Thyroid gland (tissue), 4 donors: ENCODE data around the gene DLGAP4. TPM values are rescaled to one million over a fixed set of nuclear protein-coding genes. Genes with fewer than 3 reads are reported as not detected.

ENCODE experiments used
- DNase-seq, 2 donors: peaks; one replicate each; pipeline ENCODE4 v3.0.0-alpha.2; 2019
- H3K27ac ChIP-seq, 3 donors: fragments of 200-600 bp; sonication (generic); 1 replicate in 2 of 3; 2 replicates in 1 of 3; pipeline ENCODE4 v1.5.1; 2016 to 2019; ENCODE audit warnings: mild to moderate bottlenecking in 1 of 3, moderate library complexity in 1 of 3
- H3K27me3 ChIP-seq: fragments of 200-600 bp; sonication (generic); one replicate; pipeline ENCODE4 v1.5.1; 2019
- H3K36me3 ChIP-seq, 2 donors: fragments of 200-600 bp; sonication (generic); one replicate each; pipeline ENCODE4 v1.5.1; 2016 to 2019
- H3K4me1 ChIP-seq, 2 donors: fragments of 200-600 bp; sonication (generic); one replicate each; pipeline ENCODE4 v1.5.1; 2017 to 2019
- H3K4me3 ChIP-seq, 3 donors: fragments of 200-600 bp; sonication (generic); replicated peaks in 1 of 3; 1 replicate in 2 of 3; 2 replicates in 1 of 3; pipeline ENCODE4 v1.5.1; 2016; ENCODE audit warnings: mild to moderate bottlenecking in 1 of 3
- H3K9me3 ChIP-seq: fragments of 200-600 bp; sonication (generic); one replicate; pipeline ENCODE4 v1.5.1; 2017
- CTCF ChIP-seq, 6 experiments: fragments of 200-600 bp in 3 of 6; fragments of 450-650 bp in 3 of 6; sonication (generic) in 3 of 6; IDR thresholded peaks; one replicate each; pipeline ENCODE4 v1.5.1; 2016 to 2019; ENCODE audit warnings: antibody characterized with exemption in 6 of 6, mild to moderate bottlenecking in 2 of 6, inconsistent platforms in 1 of 6, moderate library complexity in 1 of 6
- POLR2A ChIP-seq, 2 donors: fragments of 450-650 bp; IDR thresholded peaks; one replicate each; pipeline ENCODE4 v1.6.1; 2017; ENCODE audit warnings: antibody characterized with exemption in 2 of 2, mild to moderate bottlenecking in 2 of 2, moderate library complexity in 1 of 2
- WGBS, 2 donors: methylation state at CpG; one replicate each; pipeline ENCODE4 v1.1.5; 2017; 5-methylcytosine and 5-hydroxymethylcytosine counted together
- intact Hi-C: fragments of 100-400 bp; cut with DNase I; formaldehyde crosslinking; loops from one replicate; pipeline ENCODE4 v1.15.1; 2023
- total RNA-seq, 4 donors: library from RNA; depleted of rRNA; stranded (reverse); fragments of >200 nt; gene quantifications; one replicate each; pipeline ENCODE4 v1.2.3, GENCODE V29; 2016

The DLGAP4 gene
- total RNA-seq, 4 donors from 2014 or later, result 29.3 to 52.4 (median 41.5) TPM

GRCh38 chr20:36548006-36548315 is 241.8 kb downstream of the DLGAP4 start:
- Histone ChIP-seq H3K36me3 (peaks cover 5 to 25% of the 10 kb centered on the region in 2 donors), H3K4me3 (no peak overlapping the region), H3K27me3 (no peaks in the 10 kb centered on the region), H3K4me1 (peaks cover 20 to 23% of the 10 kb centered on the region in 2 donors), H3K9me3 (no peaks in the 10 kb centered on the region), H3K27ac (no peak overlapping the region)
- DNase-seq, result no peak
- WGBS, 2 donors, result 68 to 85% methylated on average over 10 to 12 of the region's 12 CpGs
- intact Hi-C loops, result no loop called here
- TF ChIP-seq POLR2A (IDR thresholded peaks at IDR 0.05) (no peak), CTCF (IDR thresholded peaks at IDR 0.05) (no peak)

GRCh38 chr20:36548704-36549627 is 242.8 kb downstream of the DLGAP4 start:
- Histone ChIP-seq H3K27ac (no peak overlapping the region), H3K4me1 (peaks cover 10 to 17% of the 10 kb centered on the region in 2 donors), H3K36me3 (peaks cover 5 to 25% of the 10 kb centered on the region in 2 donors), H3K27me3 (no peaks in the 10 kb centered on the region), H3K9me3 (no peaks in the 10 kb centered on the region), H3K4me3 (no peak overlapping the region)
- TF ChIP-seq CTCF (IDR thresholded peaks at IDR 0.05) (no peak), POLR2A (IDR thresholded peaks at IDR 0.05) (no peak)
- DNase-seq, result no peak
- 90 to 91% methylated on average over 22 of the region's 23 CpGs for WGBS, 2 donors
- intact Hi-C loops, result no loop called here

- Histone ChIP-seq H3K36me3 (peaks cover 5 to 25% of the 10 kb centered on the region in 2 donors), H3K4me3 (no peak overlapping the region), H3K27ac (peak overlapping the region in 1 of 3 donors; percentile 6), H3K9me3 (no peaks in the 10 kb centered on the region), H3K27me3 (no peaks in the 10 kb centered on the region), H3K4me1 (peaks cover 3 to 11% of the 10 kb centered on the region in 2 donors)
- WGBS, 2 donors, result 89 to 95% methylated on average over 7 to 9 of the region's 9 CpGs
- no peak for DNase-seq
- TF ChIP-seq CTCF (IDR thresholded peaks at IDR 0.05) (no peak), POLR2A (IDR thresholded peaks at IDR 0.05) (no peak)
- intact Hi-C loops, result no loop called here
Observed at GRCh38 chr20:36549628-36549941, 243.4 kb downstream of the DLGAP4 start.

GRCh38 chr20:36549942-36550789 is 244.0 kb downstream of the DLGAP4 start:
- no peak overlapping the region for H3K4me3 ChIP-seq
- no peaks in the 10 kb centered on the region for H3K27me3 ChIP-seq
- 79 to 92% methylated on average over 7 to 14 of the region's 16 CpGs for WGBS, 2 donors
- no peaks in the 10 kb centered on the region for H3K9me3 ChIP-seq
- H3K36me3 ChIP-seq, result peaks cover 5 to 25% of the 10 kb centered on the region in 2 donors
- no peak for TF ChIP-seq POLR2A (IDR thresholded peaks at IDR 0.05)
- no peak for TF ChIP-seq CTCF (IDR thresholded peaks at IDR 0.05)
- H3K4me1 ChIP-seq, result peaks cover 0 to 6% of the 10 kb centered on the region in 2 donors
- no peak for DNase-seq
- H3K27ac ChIP-seq, result peak overlapping the region in 2 of 3 donors; percentile 6 to 17
- intact Hi-C loops, result loop anchor here (10.0 kb wide), 1 partner anchor 315 kb away; a partner anchor contains a TSS
